Measurements from ENCODE around the gene BACH2.

DNA sequence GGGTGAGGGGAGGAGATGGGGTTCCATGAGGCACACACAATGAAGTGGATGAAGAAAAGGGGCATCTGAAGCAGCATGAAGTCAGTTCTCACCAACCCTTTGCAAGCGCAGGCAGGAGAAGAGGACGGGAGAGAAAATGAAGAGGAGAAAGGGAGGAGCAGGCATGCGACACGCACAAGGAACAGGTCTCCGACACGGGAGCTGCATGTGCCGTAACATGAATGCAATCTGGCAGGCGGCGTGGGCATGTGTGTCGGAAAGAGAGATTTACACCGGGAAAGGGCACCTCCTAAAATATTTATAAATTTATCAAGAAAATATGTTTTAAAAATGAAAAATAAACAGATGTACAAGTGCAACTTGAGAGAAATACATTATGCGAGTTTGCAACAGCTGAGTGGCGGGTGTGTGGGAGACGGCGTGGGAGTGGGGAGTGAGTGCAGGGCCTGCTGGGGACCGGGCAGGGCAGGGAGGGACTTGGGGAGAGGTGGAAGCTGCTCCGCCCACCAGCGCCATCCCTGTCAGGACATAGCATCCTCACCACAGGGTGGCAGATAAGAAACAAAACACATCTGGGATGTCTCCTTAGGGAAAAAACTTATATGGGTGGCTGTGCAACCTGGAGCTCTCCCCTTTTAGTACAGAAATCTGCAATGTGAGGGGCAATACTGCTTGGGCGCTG, 361.8 kb downstream of the BACH2 start:
- TF ChIP-seq, protein P1, sequence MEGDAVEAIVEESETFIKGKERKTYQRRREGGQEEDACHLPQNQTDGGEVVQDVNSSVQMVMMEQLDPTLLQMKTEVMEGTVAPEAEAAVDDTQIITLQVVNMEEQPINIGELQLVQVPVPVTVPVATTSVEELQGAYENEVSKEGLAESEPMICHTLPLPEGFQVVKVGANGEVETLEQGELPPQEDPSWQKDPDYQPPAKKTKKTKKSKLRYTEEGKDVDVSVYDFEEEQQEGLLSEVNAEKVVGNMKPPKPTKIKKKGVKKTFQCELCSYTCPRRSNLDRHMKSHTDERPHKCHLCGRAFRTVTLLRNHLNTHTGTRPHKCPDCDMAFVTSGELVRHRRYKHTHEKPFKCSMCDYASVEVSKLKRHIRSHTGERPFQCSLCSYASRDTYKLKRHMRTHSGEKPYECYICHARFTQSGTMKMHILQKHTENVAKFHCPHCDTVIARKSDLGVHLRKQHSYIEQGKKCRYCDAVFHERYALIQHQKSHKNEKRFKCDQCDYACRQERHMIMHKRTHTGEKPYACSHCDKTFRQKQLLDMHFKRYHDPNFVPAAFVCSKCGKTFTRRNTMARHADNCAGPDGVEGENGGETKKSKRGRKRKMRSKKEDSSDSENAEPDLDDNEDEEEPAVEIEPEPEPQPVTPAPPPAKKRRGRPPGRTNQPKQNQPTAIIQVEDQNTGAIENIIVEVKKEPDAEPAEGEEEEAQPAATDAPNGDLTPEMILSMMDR (IDR thresholded peaks at IDR 0.05) = no peak
- no peak for TF ChIP-seq EP300 (IDR thresholded peaks at IDR 0.05)
- TF ChIP-seq POLR2A (IDR thresholded peaks at IDR 0.05) = no peak

Measured in stomach (tissue), 4 donors.